GM13976 (cell line): ENCODE measurements around the gene CEP192.
"Not testable (repeated sequence)": the region's sequence is repeated elsewhere in the genome, so short reads cannot be mapped to it uniquely, and the experiment has no call there.

Source experiments
- DNase-seq: peaks from one replicate; pipeline ENCODE4 v3.0.0; 2012; ENCODE audit warnings: low spot score
- CTCF ChIP-seq: IDR thresholded peaks from 2 replicates; pipeline ENCODE4 v1.5.1; 2012; ENCODE audit warnings: borderline replicate concordance, mild to moderate bottlenecking; ENCODE audit not compliant: insufficient read depth; ENCODE audit errors: extremely low read depth, missing control alignments, control extremely low read depth
- in situ Hi-C: fragments of 300-500 bp; cut with MboI; formaldehyde crosslinking; loops from one replicate; pipeline ENCODE4 v1.12.0; 2022; ENCODE audit warnings: low sequenced_read_pairs, mixed read lengths, inconsistent platforms; ENCODE audit not compliant: unreplicated experiment

CEP192 gene

DNA sequence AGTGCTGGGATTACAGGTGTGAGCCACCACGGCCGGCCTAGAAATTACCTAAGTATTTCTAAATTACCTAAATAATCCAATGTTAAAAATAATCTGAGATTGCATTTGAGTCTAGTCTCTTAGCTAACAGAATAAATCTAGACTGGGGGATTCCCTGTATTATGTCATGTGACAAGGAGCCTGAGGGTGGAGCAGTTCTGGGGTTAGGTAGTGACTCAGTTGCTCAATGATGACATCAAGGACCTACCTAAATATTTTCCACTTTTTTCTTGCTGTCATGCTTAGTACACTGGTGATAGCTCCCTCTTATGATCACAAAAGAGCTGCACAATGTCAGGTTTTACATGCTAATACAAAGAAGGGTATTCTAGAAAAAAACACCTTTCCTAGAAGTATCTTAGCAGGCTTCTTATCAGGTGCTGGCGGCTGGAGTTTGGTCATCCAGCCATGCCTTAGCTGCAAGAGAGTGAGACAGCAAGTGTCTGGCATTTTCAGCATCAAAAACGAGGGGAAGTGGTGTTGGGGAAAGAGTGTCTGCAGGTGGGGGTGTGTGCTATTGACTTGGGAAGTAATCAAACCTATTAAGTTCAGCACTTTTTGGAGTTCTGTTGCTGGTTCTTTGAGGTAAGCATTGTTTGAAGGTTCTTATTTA, 17.5 kb upstream of the CEP192 start:
- TF ChIP-seq CTCF, result no peak
- in situ Hi-C loops, result no loop called here
- no peak for DNase-seq

DNA sequence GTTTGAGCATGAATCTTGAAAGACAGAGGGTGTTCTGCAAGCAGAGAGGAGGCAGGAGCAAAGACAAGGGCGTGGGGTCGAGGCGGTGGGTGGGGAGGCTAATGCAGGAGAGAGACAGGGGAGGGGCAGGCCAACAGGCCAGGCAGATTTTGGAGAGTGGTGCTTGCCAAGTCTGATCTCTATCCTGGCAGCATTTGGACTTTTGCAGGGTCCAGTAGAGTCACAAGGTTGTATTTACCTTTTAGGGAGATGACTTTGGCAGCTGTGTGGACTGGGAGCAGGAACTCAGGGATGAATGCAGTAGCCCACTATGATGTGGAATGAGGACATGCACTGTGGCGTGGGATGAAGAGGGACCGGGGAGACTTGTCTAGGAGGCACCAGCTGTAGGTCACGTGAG, 15.7 kb upstream of the CEP192 start:
- DNase-seq, result no peak
- TF ChIP-seq CTCF, result no peak
- in situ Hi-C loops, result loop anchor here (25.0 kb wide), 1 partner anchor 587 kb away; no protein-coding TSS in a partner anchor

GRCh38 chr18:12976305-12976704, 14.9 kb upstream of the CEP192 start:
- no peak for DNase-seq
- no peak for TF ChIP-seq CTCF
- in situ Hi-C loops, result loop anchor here (25.0 kb wide), 1 partner anchor 586 kb away; no protein-coding TSS in a partner anchor

GRCh38 chr18:12980065-12980464, 11.1 kb upstream of the CEP192 start:
- DNase-seq, result not testable (repeated sequence)
- in situ Hi-C loops, result loop anchor here (25.0 kb wide), 1 partner anchor 582 kb away; no protein-coding TSS in a partner anchor

DNA sequence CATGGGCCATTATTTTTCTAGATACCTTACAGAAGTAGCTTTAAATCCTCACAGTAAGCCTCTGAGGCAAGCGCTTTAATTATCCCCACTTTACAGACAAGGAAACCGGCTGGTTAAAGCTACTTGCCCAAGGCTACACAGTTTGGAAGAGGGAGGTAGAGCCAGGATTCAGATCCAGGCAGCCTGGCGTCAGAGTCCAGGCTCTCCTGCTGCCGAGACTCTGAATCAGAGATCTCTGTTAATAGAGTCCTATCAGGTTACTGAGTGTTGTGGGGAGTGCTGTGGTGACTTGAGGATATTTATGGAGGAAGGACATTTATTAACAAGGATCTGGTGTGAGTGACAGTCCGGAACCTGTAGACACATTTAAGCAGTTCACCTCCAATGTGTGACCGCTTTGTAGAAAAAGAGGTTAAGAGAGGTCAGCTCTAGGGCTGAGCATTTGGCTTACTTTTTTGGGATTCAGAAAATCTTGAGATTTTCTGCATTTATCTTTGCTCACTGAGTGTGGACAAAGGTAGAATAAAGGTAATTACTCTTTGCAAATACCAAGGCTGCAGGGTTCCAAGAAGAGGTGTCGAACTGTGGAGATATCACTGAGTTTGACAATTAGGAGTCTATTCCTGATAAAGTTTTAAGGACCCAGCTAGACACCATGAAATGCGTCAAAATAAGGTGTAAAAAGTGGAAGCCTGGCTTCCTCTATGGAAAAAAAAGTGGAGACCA, 1.6 kb upstream of the CEP192 start:
- in situ Hi-C loops, result loop anchor here (25.0 kb wide), 1 partner anchor 573 kb away; no protein-coding TSS in a partner anchor
- DNase-seq, result no peak
- no peak for TF ChIP-seq CTCF

DNA sequence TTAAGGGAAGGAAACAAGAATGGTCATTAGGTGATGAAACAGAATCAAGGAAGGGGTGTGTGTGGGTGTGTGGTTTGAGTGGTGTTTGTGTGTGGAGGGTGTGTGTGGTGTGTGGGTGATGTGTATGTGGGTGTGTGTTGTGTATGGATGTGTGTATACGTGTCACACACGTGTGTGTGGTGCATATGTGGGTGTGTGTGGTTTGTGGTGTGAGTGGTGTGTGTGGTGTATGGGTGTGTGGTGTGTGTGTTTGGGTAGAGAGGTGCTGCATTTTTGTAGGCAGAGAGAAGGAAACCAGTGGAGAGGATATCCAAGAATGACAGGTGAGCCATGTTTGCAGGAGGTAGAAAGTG, 1.1 kb upstream of the CEP192 start:
- DNase-seq, result no peak
- in situ Hi-C loops, result loop anchor here (25.0 kb wide), 1 partner anchor 572 kb away; no protein-coding TSS in a partner anchor
- TF ChIP-seq CTCF, result no peak

- no peak for DNase-seq
- in situ Hi-C loops, result loop anchor here (25.0 kb wide), 1 partner anchor 572 kb away; no protein-coding TSS in a partner anchor
- no peak for TF ChIP-seq CTCF
Measured at GRCh38 chr18:12990641-12990966, 558 bp upstream of the CEP192 start.
